Measurements from ENCODE around the gene SVOPL. TPM values are rescaled to one million over a fixed set of nuclear protein-coding genes. Genes with fewer than 3 reads are reported as not detected.

Gene SVOPL
- total RNA-seq, 1 donor from 2014 or later = under 0.01 TPM

- H3K36me3 ChIP-seq (ENCODE audit: control insufficient read depth, insufficient read depth, low read length) = no peaks in the 10 kb centered on the region
- TF ChIP-seq CTCF (IDR thresholded peaks at IDR 0.05; ENCODE audit: insufficient read depth, low read length, severe bottlenecking) = no peak
- no peak overlapping the region for H3K4me3 ChIP-seq (ENCODE audit: low read depth, low read length)
- H3K27me3 ChIP-seq (ENCODE audit: control insufficient read depth, insufficient read depth, low read length) = no peaks in the 10 kb centered on the region
- FAIRE-seq (no peak), DNase-seq (ENCODE audit: low read depth) (no peak)
Observed at GRCh38 chr7:138630059-138630610, 71.0 kb downstream of the SVOPL start.

- Histone ChIP-seq H3K36me3 (ENCODE audit: control insufficient read depth, insufficient read depth, low read length) (no peaks in the 10 kb centered on the region), H3K27me3 (ENCODE audit: control insufficient read depth, insufficient read depth, low read length) (no peaks in the 10 kb centered on the region), H3K4me3 (ENCODE audit: low read depth, low read length) (no peak overlapping the region)
- no peak for FAIRE-seq
- no peak for DNase-seq (ENCODE audit: low read depth)
- TF ChIP-seq CTCF (IDR thresholded peaks at IDR 0.05; ENCODE audit: insufficient read depth, low read length, severe bottlenecking) = no peak
Observed at GRCh38 chr7:138627361-138627760, 73.8 kb downstream of the SVOPL start.

- FAIRE-seq (no peak), DNase-seq (ENCODE audit: low read depth) (no peak)
- TF ChIP-seq CTCF (IDR thresholded peaks at IDR 0.05; ENCODE audit: insufficient read depth, low read length, severe bottlenecking) = no peak
- no peaks in the 10 kb centered on the region for H3K36me3 ChIP-seq (ENCODE audit: control insufficient read depth, insufficient read depth, low read length)
- no peak overlapping the region for H3K4me3 ChIP-seq (ENCODE audit: low read depth, low read length)
- H3K27me3 ChIP-seq (ENCODE audit: control insufficient read depth, insufficient read depth, low read length) = no peaks in the 10 kb centered on the region
Observed at GRCh38 chr7:138626846-138627245, 74.3 kb downstream of the SVOPL start.

- FAIRE-seq = no peak
- DNase-seq (ENCODE audit: low read depth) = no peak
Observed at GRCh38 chr7:138625849-138626230, 75.3 kb downstream of the SVOPL start.

DNA sequence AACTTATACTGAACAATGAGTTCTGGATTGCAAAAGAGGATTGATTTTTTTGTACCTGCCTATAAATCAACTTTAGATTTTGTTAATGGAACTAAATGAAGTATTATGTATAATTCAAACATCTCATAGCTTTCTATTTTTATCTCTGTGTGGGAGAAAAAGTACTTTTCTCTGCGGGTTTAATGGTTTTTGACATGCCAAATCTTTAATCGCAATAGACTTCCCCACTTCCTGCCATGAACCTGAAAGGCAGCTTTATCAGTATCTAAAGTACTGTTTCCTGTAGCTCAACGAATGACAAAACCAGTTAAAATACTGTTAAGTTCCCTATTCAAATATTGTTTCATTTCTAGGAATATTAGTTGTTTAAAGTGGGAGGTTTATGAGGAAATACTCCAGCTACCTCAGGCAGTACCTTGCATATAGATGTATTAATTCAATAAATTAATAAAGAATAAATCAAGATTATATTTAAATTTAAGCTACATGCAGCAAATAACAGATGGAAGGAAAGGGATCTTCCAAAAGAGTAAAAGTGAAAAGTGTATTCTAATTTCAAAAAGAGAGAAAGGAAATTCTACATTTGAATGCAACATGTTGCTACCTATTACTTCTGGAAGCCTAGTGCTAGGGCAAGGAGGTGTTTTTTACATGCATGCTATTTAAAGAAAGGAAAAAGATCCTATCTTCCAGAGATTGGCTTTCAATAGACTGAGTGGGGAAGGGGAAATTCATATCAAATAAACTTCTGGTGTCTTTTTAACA lies 75.9 kb downstream of the SVOPL start:
- FAIRE-seq (no peak), DNase-seq (ENCODE audit: low read depth) (no peak)
- no peaks in the 10 kb centered on the region for H3K27me3 ChIP-seq (ENCODE audit: control insufficient read depth, insufficient read depth, low read length)
- no peak for TF ChIP-seq CTCF (IDR thresholded peaks at IDR 0.05; ENCODE audit: insufficient read depth, low read length, severe bottlenecking)
- H3K36me3 ChIP-seq (ENCODE audit: control insufficient read depth, insufficient read depth, low read length) = no peaks in the 10 kb centered on the region
- H3K4me3 ChIP-seq (ENCODE audit: low read depth, low read length) = no peak overlapping the region

More at GRCh38 chr7:138625849-138626230, 75.3 kb downstream of the SVOPL start:
- no peak for TF ChIP-seq CTCF (IDR thresholded peaks at IDR 0.05; ENCODE audit: insufficient read depth, low read length, severe bottlenecking)
- H3K36me3 ChIP-seq (ENCODE audit: control insufficient read depth, insufficient read depth, low read length) = no peaks in the 10 kb centered on the region
- H3K4me3 ChIP-seq (ENCODE audit: low read depth, low read length) = no peak overlapping the region
- H3K27me3 ChIP-seq (ENCODE audit: control insufficient read depth, insufficient read depth, low read length) = no peaks in the 10 kb centered on the region
